ENCODE measurements around the gene ZSCAN10. TPM values are rescaled to one million over a fixed set of nuclear protein-coding genes. Genes with fewer than 3 reads are reported as not detected.

Gene ZSCAN10
- total RNA-seq, 1 experiment from 2014 or later, result 0.76 TPM

DNA sequence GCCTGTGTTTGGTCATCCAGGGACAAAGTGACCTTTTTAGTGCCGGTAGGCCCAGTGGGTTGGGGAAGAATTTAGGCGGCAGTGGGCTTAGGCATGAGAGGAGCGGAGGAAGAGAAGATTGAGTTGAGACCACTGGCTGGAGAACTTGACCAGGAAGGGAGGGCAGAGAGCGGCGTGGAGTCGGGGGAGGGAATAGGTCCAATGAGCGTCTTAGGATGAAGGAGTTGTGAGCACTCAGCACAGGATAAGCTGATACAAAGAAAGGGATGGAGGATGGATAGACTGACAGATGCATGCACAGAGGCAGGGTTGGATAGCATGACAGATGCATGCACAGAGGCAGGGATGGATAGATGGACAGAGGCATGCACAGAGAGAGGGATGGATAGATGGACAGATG lies 25.6 kb downstream of the ZSCAN10 start:
- Histone ChIP-seq H3K9me3 (ENCODE audit: control insufficient read depth in 1 of 2, insufficient read depth in 1 of 2, low read depth in 1 of 2, low read length in 2 of 2) (no peaks in the 10 kb centered on the region), H3K27me3 (ENCODE audit: insufficient read depth, low read length) (no peaks in the 10 kb centered on the region), H3K9ac (ENCODE audit: low read length) (no peak overlapping the region), H3K4me1 (ENCODE audit: control insufficient read depth in 1 of 2, insufficient read depth in 2 of 2, low read length in 2 of 2) (peaks cover 0 to 2% of the 10 kb centered on the region in 2 experiments; a peak in 1 of 4 replicates), H3K79me2 (ENCODE audit: insufficient read depth, low read length) (no peaks in the 10 kb centered on the region), H3K4me3 (replicated peaks in 1 of 2; ENCODE audit: low read depth in 1 of 2, low read length in 2 of 2) (no peak overlapping the region), H3K4me2 (ENCODE audit: low read length) (no peak overlapping the region), H3K36me3 (ENCODE audit: control insufficient read depth in 1 of 2, insufficient read depth in 2 of 2, low read length in 2 of 2) (no peaks in the 10 kb centered on the region), H4K20me1 (ENCODE audit: insufficient read depth) (no peaks in the 10 kb centered on the region), H3K27ac (ENCODE audit: low read depth, low read length) (no peak overlapping the region), H3K9me2 (ENCODE audit: insufficient read depth) (no peaks in the 10 kb centered on the region), H2AFZ (ENCODE audit: low read depth, low read length, poor library complexity, severe bottlenecking) (no peak overlapping the region)
- intact Hi-C loops (cut with micrococcal nuclease), result no loop called here
- no peak for ATAC-seq
- TF ChIP-seq EZH2phosphoT487 (IDR thresholded peaks at IDR 0.05; ENCODE audit: borderline replicate concordance), result no peak
- TF ChIP-seq POLR2A (IDR thresholded peaks at IDR 0.05; ENCODE audit: borderline replicate concordance, extremely low read depth, insufficient read depth, insufficient read length), result no peak
- TF ChIP-seq TCF7L2 (IDR thresholded peaks at IDR 0.05; ENCODE audit: borderline replicate concordance, extremely low read depth, insufficient read depth, insufficient read length), result no peak
- TF ChIP-seq SIN3A (IDR thresholded peaks at IDR 0.05; ENCODE audit: low read depth), result no peak
- no peak for TF ChIP-seq YY1 (IDR thresholded peaks at IDR 0.05; ENCODE audit: extremely low read depth, insufficient replicate concordance, low read depth, low read length)
- no peak for TF ChIP-seq CEBPB (IDR thresholded peaks at IDR 0.05; ENCODE audit: low read depth)
- TF ChIP-seq JUND (IDR thresholded peaks at IDR 0.05), result no peak
- no peak for TF ChIP-seq ZNF274 (IDR thresholded peaks at IDR 0.05; ENCODE audit: low read depth, low read length)
- no peak for TF ChIP-seq RAD21 (IDR thresholded peaks at IDR 0.05; ENCODE audit: low read depth)
- TF ChIP-seq, protein P1, sequence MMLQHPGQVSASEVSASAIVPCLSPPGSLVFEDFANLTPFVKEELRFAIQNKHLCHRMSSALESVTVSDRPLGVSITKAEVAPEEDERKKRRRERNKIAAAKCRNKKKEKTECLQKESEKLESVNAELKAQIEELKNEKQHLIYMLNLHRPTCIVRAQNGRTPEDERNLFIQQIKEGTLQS (IDR thresholded peaks at IDR 0.05), result no peak
- TF ChIP-seq CBX3 (IDR thresholded peaks at IDR 0.05; ENCODE audit: low read depth), result no peak
- no peak for TF ChIP-seq SRF (IDR thresholded peaks at IDR 0.05; ENCODE audit: low read depth)
- TF ChIP-seq, protein P2, sequence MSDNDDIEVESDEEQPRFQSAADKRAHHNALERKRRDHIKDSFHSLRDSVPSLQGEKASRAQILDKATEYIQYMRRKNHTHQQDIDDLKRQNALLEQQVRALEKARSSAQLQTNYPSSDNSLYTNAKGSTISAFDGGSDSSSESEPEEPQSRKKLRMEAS (IDR thresholded peaks at IDR 0.05), result no peak
- TF ChIP-seq, protein P3, sequence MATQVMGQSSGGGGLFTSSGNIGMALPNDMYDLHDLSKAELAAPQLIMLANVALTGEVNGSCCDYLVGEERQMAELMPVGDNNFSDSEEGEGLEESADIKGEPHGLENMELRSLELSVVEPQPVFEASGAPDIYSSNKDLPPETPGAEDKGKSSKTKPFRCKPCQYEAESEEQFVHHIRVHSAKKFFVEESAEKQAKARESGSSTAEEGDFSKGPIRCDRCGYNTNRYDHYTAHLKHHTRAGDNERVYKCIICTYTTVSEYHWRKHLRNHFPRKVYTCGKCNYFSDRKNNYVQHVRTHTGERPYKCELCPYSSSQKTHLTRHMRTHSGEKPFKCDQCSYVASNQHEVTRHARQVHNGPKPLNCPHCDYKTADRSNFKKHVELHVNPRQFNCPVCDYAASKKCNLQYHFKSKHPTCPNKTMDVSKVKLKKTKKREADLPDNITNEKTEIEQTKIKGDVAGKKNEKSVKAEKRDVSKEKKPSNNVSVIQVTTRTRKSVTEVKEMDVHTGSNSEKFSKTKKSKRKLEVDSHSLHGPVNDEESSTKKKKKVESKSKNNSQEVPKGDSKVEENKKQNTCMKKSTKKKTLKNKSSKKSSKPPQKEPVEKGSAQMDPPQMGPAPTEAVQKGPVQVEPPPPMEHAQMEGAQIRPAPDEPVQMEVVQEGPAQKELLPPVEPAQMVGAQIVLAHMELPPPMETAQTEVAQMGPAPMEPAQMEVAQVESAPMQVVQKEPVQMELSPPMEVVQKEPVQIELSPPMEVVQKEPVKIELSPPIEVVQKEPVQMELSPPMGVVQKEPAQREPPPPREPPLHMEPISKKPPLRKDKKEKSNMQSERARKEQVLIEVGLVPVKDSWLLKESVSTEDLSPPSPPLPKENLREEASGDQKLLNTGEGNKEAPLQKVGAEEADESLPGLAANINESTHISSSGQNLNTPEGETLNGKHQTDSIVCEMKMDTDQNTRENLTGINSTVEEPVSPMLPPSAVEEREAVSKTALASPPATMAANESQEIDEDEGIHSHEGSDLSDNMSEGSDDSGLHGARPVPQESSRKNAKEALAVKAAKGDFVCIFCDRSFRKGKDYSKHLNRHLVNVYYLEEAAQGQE (IDR thresholded peaks at IDR 0.05; ENCODE audit: low read depth), result no peak
- no peak for TF ChIP-seq POLR2AphosphoS5 (IDR thresholded peaks at IDR 0.05; ENCODE audit: low read depth, low read length)
- TF ChIP-seq EZH2 (IDR thresholded peaks at IDR 0.05), result no peak
- no peak for TF ChIP-seq EGR1 (IDR thresholded peaks at IDR 0.05; ENCODE audit: low read depth)
- POLR2A ChIA-PET, result no interaction called here
- CTCF ChIA-PET, result no interaction called here
- RAD21 ChIA-PET (ENCODE audit: low non-redundant PET in 1 of 2, low total read pairs in 2 of 2, uncharacterized antibody in 2 of 2, unreplicated experiment in 2 of 2), result no interaction called here
- BruUV-seq (replicated peaks), result no TSS peak
- DNase-seq (ENCODE audit: low read depth, low spot score), result no peak

All from HCT116 (cell line).